C4-2B (cell line): ENCODE results near the gene SLC17A6.

Source experiments
- ZFX ChIP-seq: fragments of 450-650 bp; IDR thresholded peaks from 2 replicates; pipeline ENCODE4 v1.6.1; 2017
- TF ChIP-seq, protein P1 (sequence below): fragments of 450-650 bp; conservative IDR thresholded peaks from 2 replicates; pipeline ENCODE4 v1.5.1; 2017; ENCODE audit warnings: mild to moderate bottlenecking

DNA sequence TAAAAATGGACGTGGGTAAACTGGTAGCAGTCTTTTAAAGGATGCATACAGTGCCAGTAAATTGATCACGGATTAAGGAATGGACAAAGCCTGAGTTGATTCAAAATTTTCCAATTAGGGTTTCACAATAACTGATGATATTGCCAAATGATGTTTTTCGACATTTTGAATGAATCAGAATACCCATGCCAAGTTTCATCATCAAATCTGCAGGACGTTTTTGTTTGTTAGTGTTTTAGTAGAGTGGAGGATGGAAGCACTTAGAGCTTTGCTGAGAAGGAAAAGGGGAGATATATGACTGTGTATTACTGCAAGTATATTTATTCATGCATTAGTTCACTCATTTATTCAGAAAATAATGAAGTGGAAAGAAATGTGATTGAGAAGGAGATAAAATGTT is 78.3 kb downstream of the SLC17A6 start:
- TF ChIP-seq, protein P1, sequence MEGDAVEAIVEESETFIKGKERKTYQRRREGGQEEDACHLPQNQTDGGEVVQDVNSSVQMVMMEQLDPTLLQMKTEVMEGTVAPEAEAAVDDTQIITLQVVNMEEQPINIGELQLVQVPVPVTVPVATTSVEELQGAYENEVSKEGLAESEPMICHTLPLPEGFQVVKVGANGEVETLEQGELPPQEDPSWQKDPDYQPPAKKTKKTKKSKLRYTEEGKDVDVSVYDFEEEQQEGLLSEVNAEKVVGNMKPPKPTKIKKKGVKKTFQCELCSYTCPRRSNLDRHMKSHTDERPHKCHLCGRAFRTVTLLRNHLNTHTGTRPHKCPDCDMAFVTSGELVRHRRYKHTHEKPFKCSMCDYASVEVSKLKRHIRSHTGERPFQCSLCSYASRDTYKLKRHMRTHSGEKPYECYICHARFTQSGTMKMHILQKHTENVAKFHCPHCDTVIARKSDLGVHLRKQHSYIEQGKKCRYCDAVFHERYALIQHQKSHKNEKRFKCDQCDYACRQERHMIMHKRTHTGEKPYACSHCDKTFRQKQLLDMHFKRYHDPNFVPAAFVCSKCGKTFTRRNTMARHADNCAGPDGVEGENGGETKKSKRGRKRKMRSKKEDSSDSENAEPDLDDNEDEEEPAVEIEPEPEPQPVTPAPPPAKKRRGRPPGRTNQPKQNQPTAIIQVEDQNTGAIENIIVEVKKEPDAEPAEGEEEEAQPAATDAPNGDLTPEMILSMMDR = no peak
- TF ChIP-seq ZFX = no peak
